WTC11 (cell line): ENCODE results near the gene ACVR2B. TPM values are rescaled to one million over a fixed set of nuclear protein-coding genes. Genes with fewer than 3 reads are reported as not detected.

Experiments used
- ATAC-seq: fragments of 200-7000 bp; cut with Tn5 transposase; 2 replicates; pipeline ENCODE4 v1.10.0; 2021; ENCODE audit warnings: mild to moderate bottlenecking, moderate library complexity
- CTCF ChIA-PET: fragments of 300-600 bp; sonication (Branson Sonifier 250); formaldehyde crosslinking; loops from one replicate; lab custom pipeline; 2021; ENCODE audit warnings: antibody characterized with exemption; lab: Charles Lee
- POLR2A ChIA-PET: fragments of 350-600 bp; sonication (Branson Sonifier 250); formaldehyde crosslinking; loops from one replicate; lab custom pipeline; 2021; ENCODE audit warnings: antibody characterized with exemption; lab: Charles Lee
- DNase-seq: peaks from one replicate; pipeline ENCODE4 v3.0.0; 2021; ENCODE audit warnings: low spot score
- H3K27ac Mint-ChIP-seq: 2 replicates; pipeline ENCODE4 v1.8.0; 2021; ENCODE audit warnings: mixed read lengths
- H3K27me3 Mint-ChIP-seq: 2 replicates; pipeline ENCODE4 v1.8.0; 2021; ENCODE audit warnings: low read depth, mild to moderate bottlenecking, moderate library complexity, mixed read lengths
- H3K36me3 Mint-ChIP-seq: 2 replicates; pipeline ENCODE4 v1.8.0; 2021; ENCODE audit warnings: mixed read lengths
- H3K4me1 Mint-ChIP-seq: 2 replicates; pipeline ENCODE4 v1.8.0; 2022; ENCODE audit warnings: mixed read lengths
- H3K4me3 Mint-ChIP-seq: 2 replicates; pipeline ENCODE4 v1.8.0; 2021; ENCODE audit warnings: mild to moderate bottlenecking, moderate library complexity, mixed read lengths
- H3K9me3 Mint-ChIP-seq: 2 replicates; pipeline ENCODE4 v1.8.0; 2021; ENCODE audit warnings: mixed read lengths
- ETV6 ChIP-seq: sonication (generic); formaldehyde crosslinking; IDR thresholded peaks from 2 replicates; pipeline ENCODE4 v1.8.1; 2022; ENCODE audit warnings: mild to moderate bottlenecking, missing genetic modification reagents
- FOXP1 ChIP-seq: sonication (generic); formaldehyde crosslinking; IDR thresholded peaks from 2 replicates; pipeline ENCODE4 v1.8.0; 2022; ENCODE audit warnings: missing genetic modification reagents, mild to moderate bottlenecking, moderate library complexity, borderline replicate concordance
- GABPB1 ChIP-seq: sonication (generic); formaldehyde crosslinking; IDR thresholded peaks from 2 replicates; pipeline ENCODE4 v1.8.1; 2023; ENCODE audit warnings: mild to moderate bottlenecking, missing genetic modification reagents
- HMGA2 ChIP-seq: fragments of 250-450 bp; sonication (Bioruptor Pico); IDR thresholded peaks from 2 replicates; pipeline ENCODE4 v1.4.0; 2021; ENCODE audit warnings: mild to moderate bottlenecking, moderate library complexity
- IRF2 ChIP-seq: sonication (generic); formaldehyde crosslinking; IDR thresholded peaks from 2 replicates; pipeline ENCODE4 v1.8.0; 2022; ENCODE audit warnings: low read depth, missing genetic modification reagents, borderline replicate concordance
- MXD4 ChIP-seq: fragments of 250-450 bp; sonication (Bioruptor Pico); IDR thresholded peaks from 2 replicates; pipeline ENCODE4 v1.8.0; 2021; ENCODE audit warnings: mild to moderate bottlenecking, moderate library complexity, borderline replicate concordance
- NFYB ChIP-seq: sonication (generic); formaldehyde crosslinking; conservative IDR thresholded peaks from 2 replicates; pipeline ENCODE4 v1.8.0; 2022; ENCODE audit warnings: low read depth, missing genetic modification reagents
- RELA ChIP-seq: sonication (generic); formaldehyde crosslinking; IDR thresholded peaks from 2 replicates; pipeline ENCODE4 v1.8.1; 2022; ENCODE audit warnings: missing genetic modification reagents, mild to moderate bottlenecking, borderline replicate concordance
- SOX15 ChIP-seq: fragments of 250-450 bp; sonication (Bioruptor Pico); IDR thresholded peaks from 2 replicates; pipeline ENCODE4 v1.9.0; 2021; ENCODE audit warnings: mild to moderate bottlenecking
- TCF7 ChIP-seq: sonication (generic); formaldehyde crosslinking; IDR thresholded peaks from 2 replicates; pipeline ENCODE4 v1.8.0; 2022; ENCODE audit warnings: mild to moderate bottlenecking, low read depth, missing genetic modification reagents, moderate library complexity
- TEAD4 ChIP-seq: sonication (generic); formaldehyde crosslinking; IDR thresholded peaks from 2 replicates; pipeline ENCODE4 v1.8.0; 2022; ENCODE audit warnings: mild to moderate bottlenecking, missing genetic modification reagents
- total RNA-seq: library from RNA; stranded (reverse); gene quantifications from 3 replicates; pipeline ENCODE4 v1.2.3, GENCODE V29; 2021
- TF ChIP-seq, protein P1 (sequence below): sonication (generic); formaldehyde crosslinking; IDR thresholded peaks from 2 replicates; pipeline ENCODE4 v1.8.0; 2023; ENCODE audit warnings: missing genetic modification reagents, mild to moderate bottlenecking, borderline replicate concordance
- TF ChIP-seq, protein P2 (sequence below): sonication (generic); formaldehyde crosslinking; IDR thresholded peaks from 2 replicates; pipeline ENCODE4 v1.8.1; 2022; ENCODE audit warnings: low read depth, missing genetic modification reagents, borderline replicate concordance
- TF ChIP-seq, protein P3 (sequence below): sonication (generic); formaldehyde crosslinking; IDR thresholded peaks from 2 replicates; pipeline ENCODE4 v1.8.0; 2022; ENCODE audit warnings: mild to moderate bottlenecking, missing genetic modification reagents
- TF ChIP-seq, protein P4 (sequence below): fragments of 250-450 bp; sonication (Bioruptor Pico); conservative IDR thresholded peaks from 2 replicates; pipeline ENCODE4 v1.9.0; 2021; ENCODE audit warnings: mild to moderate bottlenecking
- TF ChIP-seq, protein P5 (sequence below): sonication (generic); formaldehyde crosslinking; IDR thresholded peaks from 2 replicates; pipeline ENCODE4 v1.8.1; 2022; ENCODE audit warnings: mild to moderate bottlenecking, moderate library complexity, missing genetic modification reagents
- TF ChIP-seq, protein P6 (sequence below): sonication (generic); formaldehyde crosslinking; IDR thresholded peaks from 2 replicates; pipeline ENCODE4 v1.8.0; 2022; ENCODE audit warnings: missing genetic modification reagents
- TF ChIP-seq, protein P7 (sequence below): fragments of 250-450 bp; sonication (Bioruptor Pico); IDR thresholded peaks from 2 replicates; pipeline ENCODE4 v1.8.0; 2021; ENCODE audit warnings: mild to moderate bottlenecking

The ACVR2B gene
- total RNA-seq, 1 experiment from 2014 or later: 104 TPM

DNA sequence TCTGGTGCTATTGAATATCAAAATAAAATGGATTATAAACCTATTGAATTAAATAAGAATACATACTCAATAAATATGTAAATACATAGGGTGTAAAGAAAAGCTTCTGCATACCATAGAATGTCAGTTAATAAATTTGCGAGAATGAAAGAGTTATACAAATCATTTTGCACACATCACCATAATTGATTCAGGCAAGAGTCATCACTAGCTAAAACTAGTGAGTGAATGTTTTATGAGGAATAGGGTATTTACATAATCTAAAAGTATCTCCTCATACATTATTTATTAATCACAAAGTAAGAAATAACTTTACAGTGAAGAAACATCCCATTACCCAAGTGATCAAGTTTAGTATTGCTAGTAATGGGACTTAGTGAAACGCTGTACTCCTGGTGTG is 56.0 kb downstream of the ACVR2B start (continued):
- TF ChIP-seq, protein P1, sequence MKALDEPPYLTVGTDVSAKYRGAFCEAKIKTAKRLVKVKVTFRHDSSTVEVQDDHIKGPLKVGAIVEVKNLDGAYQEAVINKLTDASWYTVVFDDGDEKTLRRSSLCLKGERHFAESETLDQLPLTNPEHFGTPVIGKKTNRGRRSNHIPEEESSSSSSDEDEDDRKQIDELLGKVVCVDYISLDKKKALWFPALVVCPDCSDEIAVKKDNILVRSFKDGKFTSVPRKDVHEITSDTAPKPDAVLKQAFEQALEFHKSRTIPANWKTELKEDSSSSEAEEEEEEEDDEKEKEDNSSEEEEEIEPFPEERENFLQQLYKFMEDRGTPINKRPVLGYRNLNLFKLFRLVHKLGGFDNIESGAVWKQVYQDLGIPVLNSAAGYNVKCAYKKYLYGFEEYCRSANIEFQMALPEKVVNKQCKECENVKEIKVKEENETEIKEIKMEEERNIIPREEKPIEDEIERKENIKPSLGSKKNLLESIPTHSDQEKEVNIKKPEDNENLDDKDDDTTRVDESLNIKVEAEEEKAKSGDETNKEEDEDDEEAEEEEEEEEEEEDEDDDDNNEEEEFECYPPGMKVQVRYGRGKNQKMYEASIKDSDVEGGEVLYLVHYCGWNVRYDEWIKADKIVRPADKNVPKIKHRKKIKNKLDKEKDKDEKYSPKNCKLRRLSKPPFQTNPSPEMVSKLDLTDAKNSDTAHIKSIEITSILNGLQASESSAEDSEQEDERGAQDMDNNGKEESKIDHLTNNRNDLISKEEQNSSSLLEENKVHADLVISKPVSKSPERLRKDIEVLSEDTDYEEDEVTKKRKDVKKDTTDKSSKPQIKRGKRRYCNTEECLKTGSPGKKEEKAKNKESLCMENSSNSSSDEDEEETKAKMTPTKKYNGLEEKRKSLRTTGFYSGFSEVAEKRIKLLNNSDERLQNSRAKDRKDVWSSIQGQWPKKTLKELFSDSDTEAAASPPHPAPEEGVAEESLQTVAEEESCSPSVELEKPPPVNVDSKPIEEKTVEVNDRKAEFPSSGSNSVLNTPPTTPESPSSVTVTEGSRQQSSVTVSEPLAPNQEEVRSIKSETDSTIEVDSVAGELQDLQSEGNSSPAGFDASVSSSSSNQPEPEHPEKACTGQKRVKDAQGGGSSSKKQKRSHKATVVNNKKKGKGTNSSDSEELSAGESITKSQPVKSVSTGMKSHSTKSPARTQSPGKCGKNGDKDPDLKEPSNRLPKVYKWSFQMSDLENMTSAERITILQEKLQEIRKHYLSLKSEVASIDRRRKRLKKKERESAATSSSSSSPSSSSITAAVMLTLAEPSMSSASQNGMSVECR: no peak
- TF ChIP-seq FOXP1 (CRISPR knock-in tag): no peak
- TF ChIP-seq, protein P2, sequence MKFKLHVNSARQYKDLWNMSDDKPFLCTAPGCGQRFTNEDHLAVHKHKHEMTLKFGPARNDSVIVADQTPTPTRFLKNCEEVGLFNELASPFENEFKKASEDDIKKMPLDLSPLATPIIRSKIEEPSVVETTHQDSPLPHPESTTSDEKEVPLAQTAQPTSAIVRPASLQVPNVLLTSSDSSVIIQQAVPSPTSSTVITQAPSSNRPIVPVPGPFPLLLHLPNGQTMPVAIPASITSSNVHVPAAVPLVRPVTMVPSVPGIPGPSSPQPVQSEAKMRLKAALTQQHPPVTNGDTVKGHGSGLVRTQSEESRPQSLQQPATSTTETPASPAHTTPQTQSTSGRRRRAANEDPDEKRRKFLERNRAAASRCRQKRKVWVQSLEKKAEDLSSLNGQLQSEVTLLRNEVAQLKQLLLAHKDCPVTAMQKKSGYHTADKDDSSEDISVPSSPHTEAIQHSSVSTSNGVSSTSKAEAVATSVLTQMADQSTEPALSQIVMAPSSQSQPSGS: no peak
- TF ChIP-seq, protein P3, sequence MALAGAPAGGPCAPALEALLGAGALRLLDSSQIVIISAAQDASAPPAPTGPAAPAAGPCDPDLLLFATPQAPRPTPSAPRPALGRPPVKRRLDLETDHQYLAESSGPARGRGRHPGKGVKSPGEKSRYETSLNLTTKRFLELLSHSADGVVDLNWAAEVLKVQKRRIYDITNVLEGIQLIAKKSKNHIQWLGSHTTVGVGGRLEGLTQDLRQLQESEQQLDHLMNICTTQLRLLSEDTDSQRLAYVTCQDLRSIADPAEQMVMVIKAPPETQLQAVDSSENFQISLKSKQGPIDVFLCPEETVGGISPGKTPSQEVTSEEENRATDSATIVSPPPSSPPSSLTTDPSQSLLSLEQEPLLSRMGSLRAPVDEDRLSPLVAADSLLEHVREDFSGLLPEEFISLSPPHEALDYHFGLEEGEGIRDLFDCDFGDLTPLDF (CRISPR knock-in tag): no peak
- TF ChIP-seq ETV6: no peak

DNA sequence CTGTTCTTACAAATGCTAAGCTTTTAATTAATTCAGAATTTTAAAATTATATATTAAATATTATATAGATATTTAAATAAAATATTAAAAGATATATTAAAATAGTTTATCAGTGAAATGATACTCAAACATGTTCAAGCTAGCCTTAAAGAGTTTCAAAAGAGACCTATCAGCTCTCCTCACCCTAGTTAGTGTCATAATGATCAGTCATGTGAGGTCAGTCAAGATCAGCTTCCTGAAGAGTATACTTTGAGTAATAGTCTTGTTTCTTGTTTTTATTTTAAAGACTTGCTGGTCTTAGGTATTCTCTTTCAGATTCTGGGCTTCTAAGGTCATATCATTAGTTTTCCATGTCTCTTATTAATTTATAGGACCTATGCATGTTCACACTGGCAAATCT is 56.9 kb downstream of the ACVR2B start:
- DNase-seq: no peak
- TF ChIP-seq IRF2 (CRISPR knock-in tag) (no peak), MXD4 (CRISPR knock-in tag) (no peak), RELA (CRISPR knock-in tag) (no peak), ETV6 (no peak), HMGA2 (CRISPR knock-in tag) (peak; percentile 60; the same call in 1 of the 2 replicates)
- TF ChIP-seq, protein P4, sequence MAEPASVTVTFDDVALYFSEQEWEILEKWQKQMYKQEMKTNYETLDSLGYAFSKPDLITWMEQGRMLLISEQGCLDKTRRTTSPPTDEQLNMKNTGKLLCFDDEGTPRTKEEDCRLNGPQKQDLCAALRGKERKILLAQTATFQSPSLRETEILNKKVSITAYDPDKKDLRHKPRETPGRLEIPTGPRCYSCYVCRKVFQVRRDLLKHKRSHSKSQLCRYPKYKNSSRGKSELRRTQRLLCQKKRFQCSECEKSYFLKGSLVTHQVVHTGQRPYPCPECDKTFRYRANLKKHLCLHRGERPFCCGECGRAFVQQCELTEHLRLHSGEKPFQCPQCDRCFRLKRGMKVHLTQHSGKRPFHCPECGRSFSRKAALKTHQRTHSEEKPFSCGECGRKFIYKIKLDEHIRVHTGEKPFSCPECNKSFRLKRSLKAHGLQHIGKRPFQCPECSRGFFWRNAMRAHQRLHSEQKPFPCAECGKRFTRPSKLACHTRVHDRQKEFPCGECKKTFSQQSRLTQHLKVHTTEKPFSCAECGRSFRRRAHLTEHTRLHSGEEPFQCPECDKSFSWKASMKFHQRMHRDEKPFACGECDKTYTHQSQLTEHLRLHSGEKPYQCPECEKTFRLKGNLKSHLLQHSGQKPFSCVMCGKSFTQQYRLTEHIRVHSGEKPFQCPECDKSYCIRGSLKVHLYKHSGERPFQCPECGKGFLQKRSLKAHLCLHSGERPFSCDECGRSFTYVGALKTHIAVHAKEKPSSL: no peak
- no peaks in the 10 kb centered on the region for H3K9me3 Mint-ChIP-seq
- ATAC-seq: no peak
- H3K27ac Mint-ChIP-seq: no peak overlapping the region
- ChIA-PET POLR2A (no interaction called here), CTCF (interaction anchor here (3.1 kb wide), 1 partner anchor 11 kb away, joined by 10 read pairs; no protein-coding TSS in a partner anchor)
- H3K4me3 Mint-ChIP-seq: no peak overlapping the region
- no peaks in the 10 kb centered on the region for H3K27me3 Mint-ChIP-seq
- H3K36me3 Mint-ChIP-seq: peaks cover 26% of the 10 kb centered on the region
- no peaks in the 10 kb centered on the region for H3K4me1 Mint-ChIP-seq

DNA sequence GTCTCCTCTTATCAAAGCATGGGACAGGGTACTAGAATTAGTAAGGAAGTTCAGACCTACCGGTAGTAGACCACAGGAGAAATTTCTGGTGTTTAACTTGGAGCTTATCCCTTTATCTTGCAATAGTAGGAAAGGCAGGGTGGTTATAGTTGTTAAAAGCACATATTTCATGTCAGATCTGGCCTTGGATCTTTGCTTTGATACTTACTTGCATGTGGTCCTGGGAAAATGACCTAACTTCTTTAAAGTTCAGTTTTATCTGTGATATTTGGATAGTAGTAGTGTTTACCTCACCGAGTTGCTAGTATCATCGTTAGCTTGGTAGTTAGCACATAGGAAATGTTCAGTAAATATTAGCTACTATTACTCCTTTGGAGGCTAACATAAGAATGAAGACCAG is 57.9 kb downstream of the ACVR2B start:
- H3K4me1 Mint-ChIP-seq: no peaks in the 10 kb centered on the region
- POLR2A ChIA-PET: no interaction called here
- no peak overlapping the region for H3K4me3 Mint-ChIP-seq
- ATAC-seq: no peak
- H3K27me3 Mint-ChIP-seq: no peaks in the 10 kb centered on the region
- H3K9me3 Mint-ChIP-seq: 0 out of 2 replicates have a peak, but pooled peaks cover 2% of the 10 kb centered on the region
- H3K27ac Mint-ChIP-seq: no peak overlapping the region
- H3K36me3 Mint-ChIP-seq: peaks cover 27% of the 10 kb centered on the region
- no peak for DNase-seq
- CTCF ChIA-PET: interaction anchor here (3.1 kb wide), 1 partner anchor 10 kb away, joined by 10 read pairs; no protein-coding TSS in a partner anchor
- TF ChIP-seq, protein P5, sequence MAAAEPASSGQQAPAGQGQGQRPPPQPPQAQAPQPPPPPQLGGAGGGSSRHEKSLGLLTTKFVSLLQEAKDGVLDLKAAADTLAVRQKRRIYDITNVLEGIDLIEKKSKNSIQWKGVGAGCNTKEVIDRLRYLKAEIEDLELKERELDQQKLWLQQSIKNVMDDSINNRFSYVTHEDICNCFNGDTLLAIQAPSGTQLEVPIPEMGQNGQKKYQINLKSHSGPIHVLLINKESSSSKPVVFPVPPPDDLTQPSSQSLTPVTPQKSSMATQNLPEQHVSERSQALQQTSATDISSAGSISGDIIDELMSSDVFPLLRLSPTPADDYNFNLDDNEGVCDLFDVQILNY: no peak
- TF ChIP-seq NFYB (no peak), TCF7 (CRISPR knock-in tag) (no peak), SOX15 (no peak), IRF2 (CRISPR knock-in tag) (no peak), GABPB1 (CRISPR knock-in tag) (no peak), TEAD4 (no peak)
- TF ChIP-seq, protein P6, sequence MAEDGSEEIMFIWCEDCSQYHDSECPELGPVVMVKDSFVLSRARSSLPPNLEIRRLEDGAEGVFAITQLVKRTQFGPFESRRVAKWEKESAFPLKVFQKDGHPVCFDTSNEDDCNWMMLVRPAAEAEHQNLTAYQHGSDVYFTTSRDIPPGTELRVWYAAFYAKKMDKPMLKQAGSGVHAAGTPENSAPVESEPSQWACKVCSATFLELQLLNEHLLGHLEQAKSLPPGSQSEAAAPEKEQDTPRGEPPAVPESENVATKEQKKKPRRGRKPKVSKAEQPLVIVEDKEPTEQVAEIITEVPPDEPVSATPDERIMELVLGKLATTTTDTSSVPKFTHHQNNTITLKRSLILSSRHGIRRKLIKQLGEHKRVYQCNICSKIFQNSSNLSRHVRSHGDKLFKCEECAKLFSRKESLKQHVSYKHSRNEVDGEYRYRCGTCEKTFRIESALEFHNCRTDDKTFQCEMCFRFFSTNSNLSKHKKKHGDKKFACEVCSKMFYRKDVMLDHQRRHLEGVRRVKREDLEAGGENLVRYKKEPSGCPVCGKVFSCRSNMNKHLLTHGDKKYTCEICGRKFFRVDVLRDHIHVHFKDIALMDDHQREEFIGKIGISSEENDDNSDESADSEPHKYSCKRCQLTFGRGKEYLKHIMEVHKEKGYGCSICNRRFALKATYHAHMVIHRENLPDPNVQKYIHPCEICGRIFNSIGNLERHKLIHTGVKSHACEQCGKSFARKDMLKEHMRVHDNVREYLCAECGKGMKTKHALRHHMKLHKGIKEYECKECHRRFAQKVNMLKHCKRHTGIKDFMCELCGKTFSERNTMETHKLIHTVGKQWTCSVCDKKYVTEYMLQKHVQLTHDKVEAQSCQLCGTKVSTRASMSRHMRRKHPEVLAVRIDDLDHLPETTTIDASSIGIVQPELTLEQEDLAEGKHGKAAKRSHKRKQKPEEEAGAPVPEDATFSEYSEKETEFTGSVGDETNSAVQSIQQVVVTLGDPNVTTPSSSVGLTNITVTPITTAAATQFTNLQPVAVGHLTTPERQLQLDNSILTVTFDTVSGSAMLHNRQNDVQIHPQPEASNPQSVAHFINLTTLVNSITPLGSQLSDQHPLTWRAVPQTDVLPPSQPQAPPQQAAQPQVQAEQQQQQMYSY (CRISPR knock-in tag): no peak
- TF ChIP-seq, protein P7, sequence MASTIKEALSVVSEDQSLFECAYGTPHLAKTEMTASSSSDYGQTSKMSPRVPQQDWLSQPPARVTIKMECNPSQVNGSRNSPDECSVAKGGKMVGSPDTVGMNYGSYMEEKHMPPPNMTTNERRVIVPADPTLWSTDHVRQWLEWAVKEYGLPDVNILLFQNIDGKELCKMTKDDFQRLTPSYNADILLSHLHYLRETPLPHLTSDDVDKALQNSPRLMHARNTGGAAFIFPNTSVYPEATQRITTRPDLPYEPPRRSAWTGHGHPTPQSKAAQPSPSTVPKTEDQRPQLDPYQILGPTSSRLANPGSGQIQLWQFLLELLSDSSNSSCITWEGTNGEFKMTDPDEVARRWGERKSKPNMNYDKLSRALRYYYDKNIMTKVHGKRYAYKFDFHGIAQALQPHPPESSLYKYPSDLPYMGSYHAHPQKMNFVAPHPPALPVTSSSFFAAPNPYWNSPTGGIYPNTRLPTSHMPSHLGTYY (CRISPR knock-in tag): no peak
